HEK293 (cell line): ENCODE data around the gene FBLN2.

Experiments used
- CTCF ChIP-seq: fragments of 450-650 bp; formaldehyde crosslinking; IDR thresholded peaks from 2 replicates; pipeline ENCODE4 v1.5.1; 2016; ENCODE audit warnings: missing biosample characterization, missing genetic modification characterization
- PATZ1 ChIP-seq: fragments of 450-650 bp; formaldehyde crosslinking; IDR thresholded peaks from 2 replicates; pipeline ENCODE4 v1.5.1; 2016; ENCODE audit warnings: missing biosample characterization, missing genetic modification characterization
- ZBTB8A ChIP-seq: fragments of 450-650 bp; formaldehyde crosslinking; IDR thresholded peaks from 2 replicates; pipeline ENCODE4 v1.5.1; 2016; ENCODE audit warnings: missing biosample characterization, missing genetic modification characterization
- ZNF18 ChIP-seq: fragments of 450-650 bp; formaldehyde crosslinking; IDR thresholded peaks from 2 replicates; pipeline ENCODE4 v1.5.1; 2016; ENCODE audit warnings: missing biosample characterization, missing genetic modification characterization
- ZNF513 ChIP-seq: fragments of 450-650 bp; IDR thresholded peaks from 2 replicates; pipeline ENCODE4 v1.5.1; 2018; ENCODE audit warnings: missing biosample characterization, missing genetic modification characterization
- ZNF610 ChIP-seq: fragments of 450-650 bp; formaldehyde crosslinking; IDR thresholded peaks from 2 replicates; pipeline ENCODE4 v1.5.1; 2016; ENCODE audit warnings: missing biosample characterization, missing genetic modification characterization, borderline replicate concordance
- ZNF623 ChIP-seq: fragments of 450-650 bp; formaldehyde crosslinking; IDR thresholded peaks from 2 replicates; pipeline ENCODE4 v1.5.1; 2016; ENCODE audit warnings: missing biosample characterization, missing genetic modification characterization
- ZNF692 ChIP-seq: fragments of 450-650 bp; formaldehyde crosslinking; IDR thresholded peaks from 2 replicates; pipeline ENCODE4 v1.5.1; 2016; ENCODE audit warnings: missing biosample characterization, missing genetic modification characterization
- ZNF707 ChIP-seq: fragments of 450-650 bp; formaldehyde crosslinking; IDR thresholded peaks from 2 replicates; pipeline ENCODE4 v1.5.1; 2016; ENCODE audit warnings: missing biosample characterization, missing genetic modification characterization
- ZNF76 ChIP-seq: fragments of 450-650 bp; formaldehyde crosslinking; IDR thresholded peaks from 2 replicates; pipeline ENCODE4; 2016; ENCODE audit warnings: low read depth, missing biosample characterization, missing genetic modification characterization, borderline replicate concordance

GRCh38 chr3:13537244-13537908, 11.5 kb upstream of the FBLN2 start:
- no peak for TF ChIP-seq ZNF623 (tag by site-specific recombination)
- TF ChIP-seq ZNF513: no peak
- TF ChIP-seq CTCF (tag by site-specific recombination): no peak
- TF ChIP-seq ZNF76 (tag by site-specific recombination): no peak
- TF ChIP-seq ZNF692 (tag by site-specific recombination): no peak
- no peak for TF ChIP-seq ZBTB8A (tag by site-specific recombination)
- TF ChIP-seq ZNF610 (tag by site-specific recombination): no peak
- TF ChIP-seq PATZ1 (tag by site-specific recombination): no peak
- no peak for TF ChIP-seq ZNF707
- TF ChIP-seq ZNF18 (tag by site-specific recombination): no peak
